ENCODE results near the gene G3BP2.
"Not testable (repeated sequence)": the region's sequence is repeated elsewhere in the genome, so short reads cannot be mapped to it uniquely, and the experiment has no call there.

DNA sequence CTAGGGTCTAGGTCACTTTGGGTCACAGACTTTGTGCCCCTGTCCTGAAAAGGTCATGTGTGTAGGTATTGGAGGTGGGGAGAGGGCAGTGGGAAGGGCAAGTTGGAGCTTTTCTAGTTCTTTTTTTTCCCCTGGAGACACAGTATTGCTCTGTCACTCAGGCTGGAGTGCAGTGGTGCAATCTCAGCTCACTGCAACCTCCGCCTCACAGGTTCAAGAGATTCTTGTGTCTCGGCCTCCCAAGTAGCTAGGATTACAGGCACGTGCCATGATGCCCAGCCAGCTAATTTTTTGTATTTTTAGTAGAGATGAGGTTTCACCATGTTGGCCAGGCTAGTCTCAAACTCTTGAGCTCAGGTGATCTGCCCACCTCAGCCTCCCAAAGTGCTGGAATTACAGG lies 42.8 kb upstream of the G3BP2 start:
- not testable (repeated sequence) for TF ChIP-seq EP300 (conservative IDR thresholded peaks at IDR 0.05; ENCODE audit: poor library complexity, severe bottlenecking); CTCF (IDR thresholded peaks at IDR 0.05; ENCODE audit: poor library complexity, severe bottlenecking); EZH2 (IDR thresholded peaks at IDR 0.05; ENCODE audit: borderline replicate concordance, insufficient read depth, low read length, poor library complexity, severe bottlenecking); TAF1 (IDR thresholded peaks at IDR 0.05; ENCODE audit: low read depth); MXI1 (conservative IDR thresholded peaks at IDR 0.05; ENCODE audit: poor library complexity, severe bottlenecking); SMC3 (conservative IDR thresholded peaks at IDR 0.05; ENCODE audit: poor library complexity)

All from neural cell (in vitro differentiated cells).